ENCODE data around the gene GPRC5D. TPM values are rescaled to one million over a fixed set of nuclear protein-coding genes. Genes with fewer than 3 reads are reported as not detected.

Gene GPRC5D
- total RNA-seq, 1 donor from 2014 or later: not detected

DNA sequence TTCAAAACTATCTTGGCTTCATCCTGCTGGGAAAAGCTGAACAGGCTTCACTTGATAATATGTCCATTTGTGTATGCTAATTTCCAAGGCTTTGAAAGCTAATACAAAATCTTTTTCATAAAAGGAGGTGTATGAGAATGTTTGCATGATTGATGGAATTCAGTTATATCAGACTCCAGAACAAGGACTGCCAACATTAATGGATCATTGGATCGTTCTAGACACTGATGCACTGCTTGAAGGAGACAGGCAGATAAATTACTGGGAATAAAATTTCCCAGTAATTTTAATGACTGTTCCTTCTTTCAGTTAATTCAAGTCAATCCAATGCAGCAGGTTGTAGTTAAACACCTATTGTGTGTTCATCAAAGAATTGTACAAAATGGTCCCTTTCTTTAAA lies 466 bp downstream of the GPRC5D start:
- no peak overlapping the region for H3K4me3 ChIP-seq (ENCODE audit: low read depth, low read length)
- TF ChIP-seq, protein P1, sequence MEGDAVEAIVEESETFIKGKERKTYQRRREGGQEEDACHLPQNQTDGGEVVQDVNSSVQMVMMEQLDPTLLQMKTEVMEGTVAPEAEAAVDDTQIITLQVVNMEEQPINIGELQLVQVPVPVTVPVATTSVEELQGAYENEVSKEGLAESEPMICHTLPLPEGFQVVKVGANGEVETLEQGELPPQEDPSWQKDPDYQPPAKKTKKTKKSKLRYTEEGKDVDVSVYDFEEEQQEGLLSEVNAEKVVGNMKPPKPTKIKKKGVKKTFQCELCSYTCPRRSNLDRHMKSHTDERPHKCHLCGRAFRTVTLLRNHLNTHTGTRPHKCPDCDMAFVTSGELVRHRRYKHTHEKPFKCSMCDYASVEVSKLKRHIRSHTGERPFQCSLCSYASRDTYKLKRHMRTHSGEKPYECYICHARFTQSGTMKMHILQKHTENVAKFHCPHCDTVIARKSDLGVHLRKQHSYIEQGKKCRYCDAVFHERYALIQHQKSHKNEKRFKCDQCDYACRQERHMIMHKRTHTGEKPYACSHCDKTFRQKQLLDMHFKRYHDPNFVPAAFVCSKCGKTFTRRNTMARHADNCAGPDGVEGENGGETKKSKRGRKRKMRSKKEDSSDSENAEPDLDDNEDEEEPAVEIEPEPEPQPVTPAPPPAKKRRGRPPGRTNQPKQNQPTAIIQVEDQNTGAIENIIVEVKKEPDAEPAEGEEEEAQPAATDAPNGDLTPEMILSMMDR (conservative IDR thresholded peaks at IDR 0.05; ENCODE audit: low read depth, low read length): no peak
- no peak for DNase-seq (ENCODE audit: low read depth)

DNA sequence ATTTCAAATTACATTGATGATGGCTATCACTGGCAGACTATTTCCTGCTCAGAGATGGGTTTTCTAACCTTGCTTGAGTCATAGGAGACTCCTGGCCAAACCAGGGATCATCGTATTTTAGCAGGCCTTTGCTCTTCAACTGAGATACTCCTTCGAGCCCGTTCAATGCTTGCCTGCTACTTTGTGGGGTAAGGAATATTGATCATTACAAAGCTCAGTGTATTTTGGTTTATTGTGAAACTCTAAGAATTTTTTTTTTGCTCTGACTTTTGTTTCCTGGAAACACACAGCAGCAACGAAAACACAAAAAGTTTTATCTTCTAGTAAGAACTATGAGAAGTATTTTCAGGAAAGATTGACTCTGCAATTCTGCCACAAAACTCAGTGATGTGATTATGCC lies 4.1 kb downstream of the GPRC5D start:
- TF ChIP-seq, protein P1 (conservative IDR thresholded peaks at IDR 0.05; ENCODE audit: low read depth, low read length): no peak
- DNase-seq (ENCODE audit: low read depth): no peak
- no peak overlapping the region for H3K4me3 ChIP-seq (ENCODE audit: low read depth, low read length)

DNA sequence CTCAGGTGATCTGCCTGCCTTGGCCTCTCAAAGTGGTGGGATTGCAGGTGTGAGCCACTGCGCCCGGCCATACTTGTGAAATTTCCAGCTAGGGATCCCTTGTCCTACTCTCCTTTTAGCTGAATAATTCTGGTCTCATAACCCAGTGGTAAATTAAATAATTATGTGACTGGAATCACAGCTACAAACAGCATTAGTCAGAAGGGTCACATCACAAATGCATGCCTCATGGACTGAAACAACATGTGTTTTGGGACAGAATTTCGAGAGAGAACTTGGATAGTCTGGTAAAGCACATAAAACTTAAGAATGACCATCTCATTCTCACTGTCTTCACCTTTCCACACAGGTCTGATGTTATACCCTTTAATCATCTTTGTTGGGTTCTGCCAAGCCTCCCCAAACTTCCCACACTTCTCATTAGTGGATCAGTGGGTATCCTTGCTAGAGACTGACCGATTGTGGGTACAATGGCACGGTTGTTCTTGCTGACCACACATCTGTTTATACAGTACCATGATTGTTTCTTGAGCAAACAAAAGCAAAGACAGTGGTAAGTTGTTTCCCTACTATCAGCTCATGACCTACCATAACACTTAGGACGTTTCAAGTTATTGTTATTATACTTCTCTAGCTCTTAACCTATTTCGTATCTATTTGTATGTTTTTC lies 5.1 kb downstream of the GPRC5D start:
- no peak for DNase-seq (ENCODE audit: low read depth)
- TF ChIP-seq, protein P1 (conservative IDR thresholded peaks at IDR 0.05; ENCODE audit: low read depth, low read length): no peak
- H3K4me3 ChIP-seq (ENCODE audit: low read depth, low read length): no peak overlapping the region

DNA sequence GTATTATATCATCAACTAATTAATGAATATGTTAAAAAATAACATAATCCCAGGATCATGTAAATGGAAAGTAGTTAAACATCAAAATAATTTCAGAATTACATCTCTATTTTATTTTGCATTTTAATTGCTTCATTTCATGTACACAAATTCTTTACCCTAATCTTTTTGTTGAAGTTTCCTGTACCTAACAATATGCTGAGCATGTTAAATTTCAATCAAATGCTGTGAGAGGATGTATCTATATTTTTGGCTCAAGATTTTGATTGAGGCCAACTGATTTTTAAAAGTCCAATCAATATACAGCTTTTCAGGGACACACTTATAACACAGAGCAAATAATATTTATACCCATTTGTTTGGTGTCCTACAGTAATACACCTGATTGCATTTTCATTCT lies 6.4 kb downstream of the GPRC5D start:
- DNase-seq (ENCODE audit: low read depth): no peak
- no peak overlapping the region for H3K4me3 ChIP-seq (ENCODE audit: low read depth, low read length)
- TF ChIP-seq, protein P1 (conservative IDR thresholded peaks at IDR 0.05; ENCODE audit: low read depth, low read length): no peak

DNA sequence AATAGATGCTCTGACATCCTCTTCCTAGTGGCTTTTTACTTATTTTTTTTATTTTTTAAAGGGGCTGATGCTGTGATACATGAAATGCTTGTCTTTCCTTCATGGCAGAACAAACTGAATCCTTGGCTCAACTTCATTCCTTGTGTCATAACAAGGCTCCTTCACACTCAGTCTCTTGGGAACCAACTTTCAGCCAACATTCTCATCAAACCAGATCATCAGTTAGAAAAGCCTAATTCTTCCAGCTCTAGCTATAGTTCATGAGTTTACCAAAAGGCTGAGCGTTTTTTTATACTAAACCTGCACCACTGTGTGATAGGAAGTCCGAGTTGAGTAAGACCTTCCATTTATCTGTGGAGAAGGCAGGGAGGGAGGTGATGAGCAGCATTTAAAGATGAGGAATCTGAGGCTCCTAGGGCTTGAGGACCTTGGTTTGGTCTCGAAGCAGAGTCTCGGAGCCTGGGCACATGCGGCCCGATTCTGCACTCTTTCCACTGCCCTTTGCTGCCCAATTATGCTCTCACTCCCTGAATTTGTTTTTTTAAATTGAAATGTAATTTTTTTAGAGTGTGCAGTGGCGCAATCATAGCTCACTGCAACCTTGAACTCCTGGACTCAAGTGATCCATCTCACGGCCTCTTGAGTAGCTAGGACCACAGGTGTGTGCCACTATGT lies 8.2 kb downstream of the GPRC5D start:
- no peak for DNase-seq (ENCODE audit: low read depth)
- TF ChIP-seq, protein P1 (conservative IDR thresholded peaks at IDR 0.05; ENCODE audit: low read depth, low read length): no peak
- no peak overlapping the region for H3K4me3 ChIP-seq (ENCODE audit: low read depth, low read length)

DNA sequence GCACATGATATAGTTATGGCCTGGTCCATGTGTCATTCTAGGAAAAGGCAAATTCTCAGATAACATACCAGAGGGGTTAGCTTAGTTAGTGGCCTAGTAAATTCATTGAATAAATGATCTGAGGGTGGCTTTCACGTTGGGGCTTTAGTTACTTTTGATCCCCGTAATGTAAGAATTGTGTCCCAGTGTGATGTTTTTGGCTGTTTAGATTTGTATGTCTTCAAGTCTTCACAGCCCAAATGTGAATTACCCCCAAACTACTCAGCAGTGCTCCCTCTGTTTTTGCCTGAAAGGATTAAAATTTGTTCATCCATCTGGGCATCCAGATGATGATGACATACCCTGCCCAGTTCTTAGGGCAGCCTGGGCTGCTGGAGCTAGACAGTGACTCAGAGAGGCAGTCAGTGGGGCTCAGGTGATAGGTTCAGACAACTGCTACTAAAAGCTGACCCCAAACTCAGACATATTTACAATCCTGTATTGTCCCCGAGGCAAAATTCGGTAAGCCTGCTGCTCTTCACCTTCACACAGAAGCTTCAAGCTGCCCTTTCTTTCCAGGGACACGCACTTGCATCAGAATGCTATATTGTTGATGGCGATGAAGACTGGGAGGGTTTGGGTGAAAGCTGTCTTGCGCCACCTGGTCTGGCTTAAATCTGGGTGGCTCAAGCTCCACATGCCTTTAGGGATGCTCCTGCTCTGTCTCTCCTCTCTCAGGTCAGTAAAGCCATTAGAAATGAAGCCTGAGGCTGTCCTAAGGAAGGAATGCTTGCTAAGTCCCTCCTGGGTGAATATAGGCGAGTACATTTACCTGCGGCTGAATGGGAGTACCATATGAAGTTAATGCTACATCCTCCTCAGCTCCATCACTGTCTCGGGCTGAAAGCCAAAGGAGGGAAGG lies 10.3 kb downstream of the GPRC5D start:
- TF ChIP-seq, protein P1 (conservative IDR thresholded peaks at IDR 0.05; ENCODE audit: low read depth, low read length): no peak
- DNase-seq (ENCODE audit: low read depth): no peak
- H3K4me3 ChIP-seq (ENCODE audit: low read depth, low read length): no peak overlapping the region
